Measurements from ENCODE around the gene ZNF628. TPM values are rescaled to one million over a fixed set of nuclear protein-coding genes. Genes with fewer than 3 reads are reported as not detected.

Gene ZNF628
- total RNA-seq, 1 experiment from 2014 or later: 2.1 TPM

GRCh38 chr19:55526216-55527196 lies 50.1 kb downstream of the ZNF628 start:
- DNase-seq (ENCODE audit: extremely low read depth, low read depth): peak; percentile 51

- DNase-seq (ENCODE audit: extremely low read depth, low read depth): no peak
Observed at GRCh38 chr19:55527197-55528029, 51.0 kb downstream of the ZNF628 start.

- DNase-seq (ENCODE audit: extremely low read depth, low read depth): no peak
Observed at GRCh38 chr19:55528030-55528803, 51.8 kb downstream of the ZNF628 start.

- no peak for DNase-seq (ENCODE audit: extremely low read depth, low read depth)
Observed at GRCh38 chr19:55529636-55530234, 53.3 kb downstream of the ZNF628 start.

- no peak for DNase-seq (ENCODE audit: extremely low read depth, low read depth)
Observed at GRCh38 chr19:55530996-55531395, 54.6 kb downstream of the ZNF628 start.

Other genes with a start within 250 kb of the ZNF628 start
- gene TMEM86B, start 247.9 kb upstream of the ZNF628 start, total RNA-seq (2014; rRNA removed; shearing (Covaris generic)): 1.8 and 2.3 TPM in 2 replicates
- gene PPP6R1, start 217.6 kb upstream of the ZNF628 start, total RNA-seq (2014; rRNA removed; shearing (Covaris generic)): 32.6 and 33.6 TPM in 2 replicates
- 33.4 and 37.1 TPM in 2 replicates for gene HSPBP1, start 196.5 kb upstream of the ZNF628 start, total RNA-seq (2014; rRNA removed; shearing (Covaris generic))
- 3.8 and 5.7 TPM in 2 replicates for gene BRSK1, start 192.6 kb upstream of the ZNF628 start, total RNA-seq (2014; rRNA removed; shearing (Covaris generic))
- not detected in 2 replicates for gene TMEM150B, start 151.3 kb upstream of the ZNF628 start, total RNA-seq (2014; rRNA removed; shearing (Covaris generic))
- gene KMT5C, start 136.7 kb upstream of the ZNF628 start, total RNA-seq (2014; rRNA removed; shearing (Covaris generic)): 5.1 and 7.9 TPM in 2 replicates
- not detected in 2 replicates for gene COX6B2, start 121.9 kb upstream of the ZNF628 start, total RNA-seq (2014; rRNA removed; shearing (Covaris generic))
- gene GARIN5B, start 113.4 kb upstream of the ZNF628 start, total RNA-seq (2014; rRNA removed; shearing (Covaris generic)): not detected in 2 replicates
- gene IL11, start 106.2 kb upstream of the ZNF628 start, total RNA-seq (2014; rRNA removed; shearing (Covaris generic)): 0.32 and 0.84 TPM in 2 replicates
- gene TMEM190, start 99.8 kb upstream of the ZNF628 start, total RNA-seq (2014; rRNA removed; shearing (Covaris generic)): not detected in 2 replicates
- 0.97 and 2.0 TPM in 2 replicates for gene TMEM238, start 92.3 kb upstream of the ZNF628 start, total RNA-seq (2014; rRNA removed; shearing (Covaris generic))
- gene RPL28, start 90.7 kb upstream of the ZNF628 start, total RNA-seq (2014; rRNA removed; shearing (Covaris generic)): 426 and 465 TPM in 2 replicates
- 369 and 378 TPM in 2 replicates for gene UBE2S, start 68.8 kb upstream of the ZNF628 start, total RNA-seq (2014; rRNA removed; shearing (Covaris generic))
- gene SHISA7, start 33.3 kb upstream of the ZNF628 start, total RNA-seq (2014; rRNA removed; shearing (Covaris generic)): not detected in 2 replicates
- 33.9 and 39.6 TPM in 2 replicates for gene ISOC2, start 15.0 kb upstream of the ZNF628 start, total RNA-seq (2014; rRNA removed; shearing (Covaris generic))
- gene C19orf85, start 11.9 kb upstream of the ZNF628 start, total RNA-seq (2014; rRNA removed; shearing (Covaris generic)): not detected in 2 replicates
- 3.9 and 4.5 TPM in 2 replicates for gene NAT14, start 8.6 kb downstream of the ZNF628 start, total RNA-seq (2014; rRNA removed; shearing (Covaris generic))
- gene SSC5D, start 11.8 kb downstream of the ZNF628 start, total RNA-seq (2014; rRNA removed; shearing (Covaris generic)): 0.07 TPM in 1 of 2 replicates, not detected in the other
- not detected in 2 replicates for gene SBK2, start 60.5 kb downstream of the ZNF628 start, total RNA-seq (2014; rRNA removed; shearing (Covaris generic))
- 0.32 TPM in 1 of 2 replicates, not detected in the other for gene SBK3, start 68.9 kb downstream of the ZNF628 start, total RNA-seq (2014; rRNA removed; shearing (Covaris generic))
- gene ZNF579, start 104.2 kb downstream of the ZNF628 start, total RNA-seq (2014; rRNA removed; shearing (Covaris generic)): 2.1 and 3.2 TPM in 2 replicates
- gene FIZ1, start 122.9 kb downstream of the ZNF628 start, total RNA-seq (2014; rRNA removed; shearing (Covaris generic)): 3.6 and 5.0 TPM in 2 replicates
- 15.9 and 16.5 TPM in 2 replicates for gene ZNF524, start 123.7 kb downstream of the ZNF628 start, total RNA-seq (2014; rRNA removed; shearing (Covaris generic))
- 1.1 and 1.3 TPM in 2 replicates for gene ZNF865, start 129.0 kb downstream of the ZNF628 start, total RNA-seq (2014; rRNA removed; shearing (Covaris generic))
- gene ZNF784, start 147.9 kb downstream of the ZNF628 start, total RNA-seq (2014; rRNA removed; shearing (Covaris generic)): 2.1 and 2.2 TPM in 2 replicates
- 8.9 and 13.6 TPM in 2 replicates for gene ZNF580, start 164.4 kb downstream of the ZNF628 start, total RNA-seq (2014; rRNA removed; shearing (Covaris generic))
- gene ZNF581, start 167.0 kb downstream of the ZNF628 start, total RNA-seq (2014; rRNA removed; shearing (Covaris generic)): 12.3 and 13.6 TPM in 2 replicates
- 1.9 and 2.3 TPM in 2 replicates for gene CCDC106, start 171.6 kb downstream of the ZNF628 start, total RNA-seq (2014; rRNA removed; shearing (Covaris generic))
- 68.3 and 72.4 TPM in 2 replicates for gene U2AF2, start 178.4 kb downstream of the ZNF628 start, total RNA-seq (2014; rRNA removed; shearing (Covaris generic))
- gene EPN1, start 198.6 kb downstream of the ZNF628 start, total RNA-seq (2014; rRNA removed; shearing (Covaris generic)): 32.8 and 35.9 TPM in 2 replicates